ENCODE measurements around the gene HSPA1L.

Gene HSPA1L

GRCh38 chr6:31781244-31782125 lies 33.6 kb downstream of the HSPA1L start:
- DNase-seq (ENCODE audit: low spot score): no peak

- DNase-seq (ENCODE audit: low spot score): no peak
Observed at GRCh38 chr6:31780507-31781243, 34.4 kb downstream of the HSPA1L start.

GRCh38 chr6:31779908-31780307 lies 35.2 kb downstream of the HSPA1L start:
- no peak for DNase-seq (ENCODE audit: low spot score)

GRCh38 chr6:31778999-31779885 lies 35.8 kb downstream of the HSPA1L start:
- no peak for DNase-seq (ENCODE audit: low spot score)

- DNase-seq (ENCODE audit: low spot score): no peak
Observed at GRCh38 chr6:31778193-31778592, 36.9 kb downstream of the HSPA1L start.

- DNase-seq (ENCODE audit: low spot score): no peak
Observed at GRCh38 chr6:31777667-31778050, 37.4 kb downstream of the HSPA1L start.

GRCh38 chr6:31776989-31777666 lies 38.0 kb downstream of the HSPA1L start, which contains the start of gene VWA7:
Gene VWA7 (minus strand): TSS chr6:31777328. CDS start chr6:31776779, 549 bp downstream.
- peak; percentile 66 for DNase-seq (ENCODE audit: low spot score)

- no peak for DNase-seq (ENCODE audit: low spot score)
Observed at GRCh38 chr6:31776485-31776988, 38.5 kb downstream of the HSPA1L start.

GRCh38 chr6:31775633-31776484 lies 39.2 kb downstream of the HSPA1L start:
- DNase-seq (ENCODE audit: low spot score): no peak

GRCh38 chr6:31775184-31775583 lies 39.9 kb downstream of the HSPA1L start:
- DNase-seq (ENCODE audit: low spot score): no peak

GRCh38 chr6:31771992-31772358 lies 43.1 kb downstream of the HSPA1L start:
- no peak for DNase-seq (ENCODE audit: low spot score)

GRCh38 chr6:31770860-31771259 lies 44.2 kb downstream of the HSPA1L start:
- no peak for DNase-seq (ENCODE audit: low spot score)

- DNase-seq (ENCODE audit: low spot score): peak; percentile 53
Observed at GRCh38 chr6:31769684-31770371, 45.3 kb downstream of the HSPA1L start.

GRCh38 chr6:31768363-31769257 lies 46.5 kb downstream of the HSPA1L start:
- no peak for DNase-seq (ENCODE audit: low spot score)

- no peak for DNase-seq (ENCODE audit: low spot score)
Observed at GRCh38 chr6:31767096-31767645, 47.9 kb downstream of the HSPA1L start.

GRCh38 chr6:31765910-31766794 lies 48.9 kb downstream of the HSPA1L start:
- no peak for DNase-seq (ENCODE audit: low spot score)

GRCh38 chr6:31765559-31765909 lies 49.5 kb downstream of the HSPA1L start:
- no peak for DNase-seq (ENCODE audit: low spot score)

- no peak for DNase-seq (ENCODE audit: low spot score)
Observed at GRCh38 chr6:31764198-31764597, 50.9 kb downstream of the HSPA1L start.

All from cerebellar cortex (tissue), 1 donor.